Glomerular visceral epithelial cell (primary cell): ENCODE data around the gene CFHR5.

Experiments used
- DNase-seq: peaks from one replicate; pipeline ENCODE4 v3.0.0-alpha.2; 2016; ENCODE audit errors: extremely low spot score

CFHR5 gene

DNA sequence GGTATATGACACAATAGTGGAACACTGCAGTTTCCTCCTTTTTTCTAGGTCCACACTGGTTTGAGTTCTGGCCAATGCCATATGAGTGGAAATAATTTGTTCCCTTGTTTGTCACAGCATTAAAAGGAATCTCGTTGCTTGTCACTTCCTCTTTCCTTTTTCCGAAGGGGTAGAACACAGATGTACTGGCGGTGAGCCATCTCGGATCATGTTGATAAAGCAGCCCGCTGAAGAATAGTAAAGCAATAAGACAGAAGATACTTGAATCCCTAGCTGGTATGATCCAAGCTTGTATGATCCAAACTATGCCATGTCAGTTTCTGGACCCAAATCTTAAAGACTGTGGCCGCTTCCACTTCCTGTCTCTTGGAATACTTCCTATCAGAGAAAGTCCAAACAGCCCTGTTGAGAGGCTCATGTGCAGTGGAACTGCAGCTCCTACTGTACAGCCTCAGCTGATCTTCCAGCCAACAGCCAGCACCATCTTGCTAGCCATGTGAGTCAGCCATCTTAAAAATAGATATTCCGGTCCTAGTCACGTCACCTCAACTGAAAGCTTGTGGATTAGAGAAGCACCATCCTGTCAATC is 40.3 kb downstream of the CFHR5 start:
- DNase-seq: no peak

- DNase-seq: no peak
Measured at GRCh38 chr1:197021716-197022115, 44.4 kb downstream of the CFHR5 start.

GRCh38 chr1:197024460-197024859 is 47.1 kb downstream of the CFHR5 start:
- no peak for DNase-seq

DNA sequence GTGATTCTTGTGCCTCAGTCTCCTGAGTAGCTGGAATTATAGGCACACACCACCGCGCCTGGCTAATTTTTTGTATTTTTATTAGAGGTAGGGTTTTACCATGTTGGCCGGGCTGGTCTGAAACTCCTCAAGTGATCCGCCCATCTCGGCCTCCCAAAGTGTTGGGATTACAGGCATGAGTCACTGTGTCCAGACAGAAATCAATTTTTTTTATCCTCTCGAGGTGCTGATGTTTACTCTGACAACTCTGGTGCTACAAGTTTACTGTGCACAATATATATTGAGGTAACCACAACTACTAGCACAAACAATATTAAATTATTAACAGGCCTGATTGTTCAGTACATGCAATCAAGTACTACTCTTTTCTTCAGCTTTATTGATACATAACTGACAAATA is 50.0 kb downstream of the CFHR5 start:
- DNase-seq: no peak

GRCh38 chr1:197029749-197030148 is 52.4 kb downstream of the CFHR5 start:
- DNase-seq: no peak

DNA sequence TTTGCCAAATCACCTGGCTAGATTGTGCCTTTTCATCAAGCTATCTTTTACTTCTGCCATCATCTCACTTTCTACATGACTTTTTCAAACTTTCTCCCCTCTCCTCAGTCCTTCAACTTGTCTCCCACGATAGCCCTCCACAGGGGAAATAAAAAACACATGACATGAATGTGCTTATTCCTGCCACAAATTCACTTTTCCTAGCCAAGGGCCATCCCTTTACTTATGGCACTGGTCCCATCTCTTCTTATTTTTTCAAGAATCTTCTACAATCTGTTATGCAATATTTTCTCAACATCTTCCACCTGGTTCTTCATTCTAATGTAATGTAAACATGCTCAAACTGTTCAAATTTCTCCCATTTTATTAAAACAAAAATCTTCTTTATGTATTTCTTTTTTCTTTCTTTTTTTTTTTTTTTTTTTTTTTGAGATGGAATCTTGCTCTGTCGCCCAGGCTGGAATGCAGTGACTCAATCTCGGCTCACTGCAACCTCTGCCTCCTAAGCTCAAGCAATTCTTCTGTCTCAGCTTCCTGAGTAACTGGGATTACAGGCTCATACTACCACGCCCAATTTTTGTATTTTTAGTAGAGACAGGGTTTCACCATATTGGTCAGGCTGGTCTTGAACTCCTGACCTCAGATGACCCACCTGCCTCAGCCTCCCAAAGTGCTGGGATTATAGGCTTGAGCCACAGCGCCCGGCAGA is 57.4 kb downstream of the CFHR5 start:
- peak; percentile 33 for DNase-seq

- DNase-seq: no peak
Measured at GRCh38 chr1:197036861-197037260, 59.5 kb downstream of the CFHR5 start.

DNA sequence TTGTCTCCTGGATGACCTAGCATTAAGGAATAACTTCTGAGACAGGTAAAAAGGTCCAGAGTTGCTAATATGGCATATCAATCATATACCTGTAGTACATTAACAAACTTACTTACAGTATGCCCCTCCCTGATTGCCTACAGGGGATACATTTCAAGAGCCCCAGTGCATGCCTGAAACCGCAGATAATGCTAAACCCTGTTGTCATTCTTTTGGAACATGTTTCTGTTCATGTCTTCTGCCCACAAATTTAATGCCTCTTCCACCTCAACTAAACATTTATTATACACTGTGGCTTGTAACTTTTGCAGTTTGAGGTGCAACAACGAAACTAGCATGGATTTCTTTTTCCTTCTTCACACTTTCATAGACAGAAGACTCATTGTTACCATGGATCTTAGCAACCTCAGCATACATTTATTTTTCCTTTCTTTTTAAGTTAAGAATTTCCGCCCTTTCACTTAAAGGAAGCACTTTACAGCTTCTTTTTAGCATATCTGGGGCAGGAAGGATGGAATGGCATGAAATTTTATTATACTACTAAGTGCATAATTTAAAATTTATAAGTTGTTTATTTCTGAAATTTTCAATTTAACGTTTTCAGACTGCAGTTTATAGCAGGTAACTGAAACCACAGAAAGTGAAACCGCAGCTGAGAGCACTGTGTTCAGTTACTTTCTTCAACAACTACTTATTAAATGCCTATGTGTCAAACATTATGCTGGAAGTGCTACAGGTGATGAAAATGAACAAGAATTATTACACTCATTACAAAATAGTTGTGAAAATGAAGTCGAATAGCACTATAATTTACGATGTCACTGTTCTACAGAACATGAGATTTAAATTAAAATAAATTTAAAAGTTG is 64.4 kb downstream of the CFHR5 start:
- DNase-seq: no peak

- no peak for DNase-seq
Measured at GRCh38 chr1:197042676-197043341, 65.5 kb downstream of the CFHR5 start.

DNA sequence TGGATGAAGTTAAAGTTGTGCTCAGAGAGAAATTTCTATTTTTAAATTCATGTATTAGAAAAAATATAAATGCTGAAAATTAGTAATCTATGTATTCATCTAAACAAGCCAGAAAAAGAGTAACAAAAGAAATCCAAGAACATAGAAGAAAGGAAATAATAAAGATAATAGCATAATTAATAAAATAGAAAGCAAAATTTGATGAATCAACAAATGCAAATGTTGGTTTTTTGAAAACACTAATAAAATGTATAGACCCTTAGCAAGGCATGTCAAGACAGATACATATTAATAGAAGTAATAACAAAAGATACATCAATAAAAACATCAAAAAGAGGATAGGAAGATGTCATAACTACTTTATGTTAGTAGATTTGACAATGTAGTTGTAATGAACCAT is 71.7 kb downstream of the CFHR5 start:
- DNase-seq: no peak
